ENCODE measurements around the gene SH2D2A.

SH2D2A gene

GRCh38 chr1:156803086-156803851 is 13.4 kb downstream of the SH2D2A start:
- DNase-seq (ENCODE audit: low read depth, low spot score) = no peak

GRCh38 chr1:156802421-156802935 is 14.2 kb downstream of the SH2D2A start:
- no peak for DNase-seq (ENCODE audit: low read depth, low spot score)

DNA sequence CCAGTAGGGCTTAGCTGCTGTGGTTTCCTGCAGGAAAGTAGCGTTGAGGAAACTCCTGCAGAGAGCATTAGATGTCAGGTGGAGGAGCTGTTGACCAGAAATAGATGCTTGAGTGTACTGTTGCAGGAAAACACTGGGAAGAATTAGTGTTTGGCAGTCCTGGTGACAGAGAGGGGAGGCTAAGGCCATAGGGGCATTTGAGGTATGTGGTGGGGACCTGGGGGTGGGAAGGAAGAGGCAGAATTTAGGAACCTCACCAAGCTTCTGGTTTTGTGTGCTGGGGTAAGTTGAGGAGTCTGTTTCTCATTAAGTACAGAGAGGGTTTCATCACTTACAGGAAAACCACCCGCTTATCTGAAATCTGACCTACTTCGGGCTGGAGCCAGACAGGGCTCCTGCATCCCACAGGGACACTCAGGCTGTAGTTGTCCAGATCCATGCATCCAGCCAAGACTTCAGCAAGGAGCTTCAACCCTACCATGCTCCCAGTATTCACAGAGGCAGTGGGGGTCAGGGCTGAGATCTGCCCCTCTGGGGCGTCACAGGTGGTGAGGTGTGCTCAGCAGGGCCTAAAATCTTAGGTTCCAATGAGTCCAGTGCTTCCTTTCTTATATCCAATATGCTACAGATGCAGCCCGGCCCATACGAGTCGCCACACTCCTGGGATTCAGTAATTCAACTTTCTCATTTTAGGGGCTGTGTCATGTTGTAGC is 15.1 kb downstream of the SH2D2A start:
- no peak for DNase-seq (ENCODE audit: low read depth, low spot score)

DNA sequence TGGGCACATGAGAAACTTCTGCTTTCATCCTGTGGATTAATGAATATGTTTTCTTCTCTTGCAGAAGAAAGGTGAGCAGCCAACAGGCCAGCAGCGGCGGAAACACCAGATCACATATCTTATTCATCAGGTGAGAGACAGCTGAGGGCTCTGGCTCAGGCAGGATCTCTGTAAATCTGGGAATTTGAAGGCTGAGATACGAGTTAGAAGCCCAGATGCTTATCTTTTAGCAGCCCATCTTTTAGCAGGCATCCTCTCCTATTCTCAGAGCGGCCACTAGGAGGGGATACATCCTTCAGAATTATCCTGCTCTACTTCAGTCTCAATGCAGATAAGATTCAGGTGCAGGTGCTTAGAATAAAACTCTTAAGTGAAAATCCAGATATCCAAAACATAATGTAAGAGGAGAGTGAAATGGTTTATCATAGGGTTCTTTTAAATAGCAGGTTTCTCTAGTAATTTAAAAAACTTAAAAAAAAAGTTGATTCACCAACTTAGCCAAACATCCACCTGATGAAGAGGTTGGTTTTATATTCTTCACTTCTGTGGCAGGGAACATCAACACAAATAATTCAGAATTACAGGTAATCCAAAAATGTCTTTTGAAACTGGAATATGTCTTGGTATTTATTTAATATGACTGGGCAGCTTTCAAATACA is 19.3 kb downstream of the SH2D2A start:
- no peak for DNase-seq (ENCODE audit: low read depth, low spot score)

DNA sequence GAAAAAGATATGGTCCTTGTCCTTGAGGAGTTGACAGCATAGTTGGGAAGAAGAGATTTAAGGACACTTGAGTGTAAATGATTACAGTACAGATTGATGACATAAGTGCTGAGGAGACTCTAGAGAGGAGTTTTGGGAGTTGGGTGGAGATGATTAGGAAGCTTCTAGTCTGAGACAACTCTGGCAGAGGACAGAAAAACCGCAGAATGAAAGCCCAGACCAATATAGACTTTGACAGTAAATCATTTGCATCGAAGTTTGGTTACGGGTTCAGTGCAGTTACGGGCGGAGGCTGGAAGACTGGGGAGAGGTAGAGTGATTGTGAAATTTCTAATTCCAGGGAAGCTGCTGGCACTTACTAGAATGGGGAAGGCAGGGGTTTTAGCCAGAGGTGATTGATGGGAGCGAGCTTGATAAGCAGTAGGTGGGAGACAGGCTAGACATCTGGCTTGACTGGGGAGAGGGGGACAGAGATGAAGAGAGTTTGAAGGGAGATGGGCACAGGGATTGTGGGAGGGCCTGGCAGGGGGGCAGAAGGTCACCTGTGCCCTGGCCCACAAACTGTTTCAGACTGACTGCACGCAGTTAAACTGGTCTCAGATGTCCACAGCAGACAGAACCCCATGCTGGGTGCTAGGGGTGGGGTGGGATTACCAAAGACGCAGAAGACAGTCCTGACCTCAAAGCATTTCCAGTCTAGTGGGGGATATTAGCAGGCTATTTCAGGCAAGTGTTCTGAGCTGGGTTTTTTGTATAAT is 20.1 kb downstream of the SH2D2A start:
- DNase-seq (ENCODE audit: low read depth, low spot score) = no peak

GRCh38 chr1:156795787-156796186 is 20.9 kb downstream of the SH2D2A start:
- DNase-seq (ENCODE audit: low read depth, low spot score) = no peak

GRCh38 chr1:156795374-156795733 is 21.3 kb downstream of the SH2D2A start:
- DNase-seq (ENCODE audit: low read depth, low spot score) = no peak

DNA sequence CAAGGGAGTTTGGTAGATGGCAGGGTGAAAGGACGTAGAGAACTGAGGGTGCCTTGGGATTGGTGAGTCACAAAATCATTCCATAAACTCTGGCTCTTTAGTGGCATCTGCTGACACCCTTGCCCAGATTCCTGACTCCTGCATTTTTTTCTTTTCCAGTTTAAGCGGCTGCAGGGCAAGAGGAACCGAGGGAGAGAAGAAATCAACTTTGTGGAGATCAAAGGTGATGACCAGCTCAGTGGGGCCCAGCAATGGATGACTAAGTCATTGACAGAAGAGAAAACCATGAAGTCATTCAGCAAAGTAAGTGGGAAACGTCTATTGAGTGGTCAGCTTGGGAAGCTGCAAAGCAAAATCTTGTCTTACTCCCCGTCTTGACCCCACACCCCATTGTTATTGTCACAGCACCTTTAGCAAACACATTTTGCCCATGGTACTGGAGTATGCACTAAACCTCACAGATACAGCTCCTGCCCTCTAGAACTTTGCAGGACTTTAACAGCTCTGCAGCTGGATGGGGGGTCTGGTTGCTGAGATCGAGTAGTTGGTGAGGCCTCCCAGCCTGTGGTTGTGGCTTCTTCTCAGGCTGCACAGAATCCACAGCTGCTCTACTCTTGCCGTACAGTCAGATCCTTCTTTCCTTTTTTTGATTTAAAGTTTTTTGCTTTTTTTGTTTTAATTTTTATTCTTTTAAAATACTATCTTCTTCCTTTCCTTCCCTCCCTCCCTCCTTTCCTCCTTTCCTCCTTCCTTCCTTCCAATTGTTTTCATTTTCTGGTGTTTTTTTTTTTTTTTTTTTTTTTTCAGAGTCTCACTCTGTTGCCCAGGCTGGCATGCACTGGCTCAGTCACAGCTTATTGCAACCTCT is 21.9 kb downstream of the SH2D2A start:
- DNase-seq (ENCODE audit: low read depth, low spot score) = no peak

DNA sequence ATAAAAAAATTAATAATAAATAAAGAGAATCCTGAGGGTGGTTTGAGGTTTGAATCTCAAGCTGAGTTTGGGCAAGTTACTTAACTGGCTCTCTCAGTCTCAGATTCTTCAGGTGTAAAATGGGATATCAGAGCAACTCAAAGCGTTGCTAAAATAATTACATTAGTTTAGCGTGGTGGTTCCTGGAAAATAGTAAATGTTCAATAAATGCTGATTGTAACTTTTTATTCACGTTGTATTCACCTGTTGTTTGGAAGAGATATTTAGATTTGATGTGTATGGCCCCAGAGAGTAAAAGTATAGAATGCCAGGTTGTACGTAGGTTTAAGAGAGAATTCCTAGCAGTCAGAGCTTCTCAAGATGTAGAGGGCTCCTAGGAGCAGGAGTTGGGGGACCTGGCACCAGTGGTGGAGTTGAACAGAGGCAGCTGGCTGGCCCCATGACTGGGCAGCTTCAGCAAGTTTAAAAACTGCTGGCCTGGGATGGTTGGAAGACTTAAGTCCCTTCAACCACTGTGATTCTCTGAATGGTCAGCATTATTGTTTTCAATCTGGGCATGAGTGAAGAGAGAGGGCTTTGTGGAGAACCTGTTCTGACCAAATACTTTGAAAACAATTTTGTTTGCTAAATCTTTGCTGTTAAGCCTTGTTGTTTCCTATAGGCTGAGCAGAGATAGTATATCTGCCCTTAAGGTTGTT is 26.9 kb downstream of the SH2D2A start:
- DNase-seq (ENCODE audit: low read depth, low spot score) = no peak

GRCh38 chr1:156788136-156788535 is 28.5 kb downstream of the SH2D2A start:
- no peak for DNase-seq (ENCODE audit: low read depth, low spot score)

DNA sequence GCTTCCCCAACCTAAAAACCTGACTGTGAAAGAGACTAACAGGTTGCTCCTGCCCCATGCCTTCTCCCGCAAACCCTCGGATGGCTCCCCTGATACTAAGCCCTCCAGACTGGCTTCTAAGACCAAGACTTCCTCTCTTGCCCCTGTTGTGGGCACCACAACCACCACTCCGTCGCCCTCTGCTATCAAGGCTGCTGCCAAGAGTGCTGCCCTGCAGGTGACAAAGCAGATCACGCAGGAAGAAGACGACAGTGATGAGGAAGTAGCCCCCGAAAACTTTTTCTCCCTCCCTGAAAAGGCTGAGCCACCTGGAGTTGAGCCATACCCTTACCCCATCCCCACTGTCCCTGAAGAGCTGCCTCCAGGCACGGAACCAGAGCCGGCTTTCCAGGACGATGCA is 30.0 kb downstream of the SH2D2A start:
- DNase-seq (ENCODE audit: low read depth, low spot score) = no peak

- no peak for DNase-seq (ENCODE audit: low read depth, low spot score)
Observed at GRCh38 chr1:156785458-156785857, 31.2 kb downstream of the SH2D2A start.

- DNase-seq (ENCODE audit: low read depth, low spot score) = no peak
Observed at GRCh38 chr1:156781585-156782186, 35.0 kb downstream of the SH2D2A start.

GRCh38 chr1:156777573-156777972 is 39.1 kb downstream of the SH2D2A start:
- no peak for DNase-seq (ENCODE audit: low read depth, low spot score)

DNA sequence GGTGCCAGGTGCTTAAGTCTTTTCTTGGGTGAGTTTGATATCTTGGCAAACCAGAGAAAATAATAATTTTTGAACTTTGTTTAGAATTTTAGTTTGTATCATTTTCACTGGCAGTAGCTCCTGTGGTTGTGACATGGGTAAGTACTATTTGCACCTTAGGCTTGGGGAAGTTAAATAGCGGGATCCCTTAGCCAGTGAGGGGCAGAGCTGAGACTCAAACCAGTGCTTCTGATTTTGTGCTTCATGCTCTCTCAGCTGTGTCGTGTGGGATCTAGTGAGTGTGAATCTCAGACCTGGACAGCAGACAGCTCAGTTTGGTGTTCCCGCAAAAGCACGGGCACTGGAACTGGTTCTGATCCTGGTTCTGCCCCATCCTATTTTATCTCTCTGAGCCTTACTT is 39.7 kb downstream of the SH2D2A start:
- no peak for DNase-seq (ENCODE audit: low read depth, low spot score)

DNA sequence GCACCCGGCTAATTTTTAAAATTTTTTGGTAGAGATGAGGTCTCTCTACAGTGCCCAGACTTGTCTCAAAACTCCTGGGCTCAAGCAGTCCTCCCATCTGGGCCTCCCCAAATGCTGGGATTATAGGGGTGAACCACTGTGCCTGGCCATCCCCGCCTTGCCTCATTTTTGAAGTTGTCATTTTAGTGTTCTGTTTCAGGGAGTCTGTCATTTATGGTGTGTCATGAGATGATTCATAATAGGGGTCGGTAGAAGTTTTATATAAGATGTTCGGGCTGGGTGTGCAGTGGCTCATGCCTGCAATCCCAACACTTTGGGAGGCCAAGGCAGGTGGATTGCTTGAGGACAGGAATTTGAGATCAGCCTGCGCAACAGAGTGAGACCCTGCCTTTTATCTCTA is 40.8 kb downstream of the SH2D2A start:
- DNase-seq (ENCODE audit: low read depth, low spot score) = no peak

DNA sequence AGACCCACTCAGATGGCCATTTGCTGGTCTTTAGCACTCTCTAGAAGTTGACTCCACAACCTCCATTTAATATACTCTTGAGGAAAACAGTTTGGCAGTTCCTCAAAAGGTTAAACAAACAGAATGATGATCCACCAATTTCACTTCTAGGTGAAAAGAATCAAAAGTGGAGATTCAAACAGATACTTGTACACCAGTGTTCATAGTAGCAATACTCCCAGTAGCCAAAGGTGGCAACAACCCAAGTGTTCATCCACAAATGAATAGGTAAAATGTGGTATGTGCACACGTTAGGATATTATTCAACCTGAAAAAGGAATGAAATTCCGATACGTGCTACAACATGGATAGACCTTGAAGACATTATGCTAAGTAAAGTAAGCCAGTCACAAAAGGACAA is 43.0 kb downstream of the SH2D2A start:
- DNase-seq (ENCODE audit: low read depth, low spot score) = no peak

- DNase-seq (ENCODE audit: low read depth, low spot score) = no peak
Observed at GRCh38 chr1:156772728-156773497, 43.7 kb downstream of the SH2D2A start.

- no peak for DNase-seq (ENCODE audit: low read depth, low spot score)
Observed at GRCh38 chr1:156772222-156772621, 44.4 kb downstream of the SH2D2A start.

Measured in activated naive CD8-positive, alpha-beta T cell treated with anti-CD3 and anti-CD28 coated beads, Interleukin-2, amount 50 U/mL, for 16 hours (primary cell).